ENCODE results near the gene ZNF57. TPM values are rescaled to one million over a fixed set of nuclear protein-coding genes. Genes with fewer than 3 reads are reported as not detected.

The ZNF57 gene
- total RNA-seq, 1 donor from 2014 or later = not detected

- Histone ChIP-seq H3K27ac (ENCODE audit: low read depth, low read length) (no peak overlapping the region), H3K36me3 (ENCODE audit: insufficient read depth, low read length) (no peaks in the 10 kb centered on the region), H3K9me3 (ENCODE audit: insufficient read depth, low read depth, low read length) (no peaks in the 10 kb centered on the region), H3K9ac (ENCODE audit: low read length) (no peak overlapping the region), H3K79me2 (ENCODE audit: insufficient read depth, low read length) (peaks cover 17% of the 10 kb centered on the region), H3K4me2 (ENCODE audit: low read length) (no peak overlapping the region), H3K4me3 (ENCODE audit: insufficient read depth, low read depth, low read length) (no peak overlapping the region), H2AFZ (ENCODE audit: low read depth, low read length) (no peak overlapping the region), H3K27me3 (ENCODE audit: insufficient read depth, low read length) (no peaks in the 10 kb centered on the region), H3K4me1 (ENCODE audit: insufficient read depth, low read length) (peaks cover 8% of the 10 kb centered on the region), H4K20me1 (ENCODE audit: insufficient read depth, low read length) (no peaks in the 10 kb centered on the region)
- no peak overlapping the region for H3K4me3 Mint-ChIP-seq (ENCODE audit: unreplicated experiment)
- FAIRE-seq (no peak), DNase-seq (ENCODE audit: low read depth) (no peak)
- peaks cover 3% of the 10 kb centered on the region for H3K4me1 Mint-ChIP-seq (ENCODE audit: low read depth, unreplicated experiment)
- TF ChIP-seq CTCF (IDR thresholded peaks at IDR 0.05; ENCODE audit: insufficient read depth, low read depth, low read length) = no peak
- no peak for TF ChIP-seq EZH2 (IDR thresholded peaks at IDR 0.05; ENCODE audit: insufficient read depth, low read length)
- no peak overlapping the region for H3K27ac Mint-ChIP-seq (ENCODE audit: unreplicated experiment)
- H3K9me3 Mint-ChIP-seq (ENCODE audit: unreplicated experiment) = no peaks in the 10 kb centered on the region
- no peaks in the 10 kb centered on the region for H3K36me3 Mint-ChIP-seq (ENCODE audit: low read depth, unreplicated experiment)
- H3K27me3 Mint-ChIP-seq (ENCODE audit: low read depth, unreplicated experiment) = peaks cover 10% of the 10 kb centered on the region
Observed at GRCh38 chr19:2952953-2953481, 52.3 kb downstream of the ZNF57 start.

- Mint-ChIP-seq H3K36me3 (ENCODE audit: low read depth, unreplicated experiment) (no peaks in the 10 kb centered on the region), H3K4me1 (ENCODE audit: low read depth, unreplicated experiment) (no peaks in the 10 kb centered on the region), H3K9me3 (ENCODE audit: unreplicated experiment) (no peaks in the 10 kb centered on the region), H3K4me3 (ENCODE audit: unreplicated experiment) (no peak overlapping the region), H3K27me3 (ENCODE audit: low read depth, unreplicated experiment) (peaks cover 24% of the 10 kb centered on the region), H3K27ac (ENCODE audit: unreplicated experiment) (no peak overlapping the region)
- no peak overlapping the region for H3K4me3 ChIP-seq (ENCODE audit: insufficient read depth, low read depth, low read length)
- H3K4me2 ChIP-seq (ENCODE audit: low read length) = no peak overlapping the region
- no peaks in the 10 kb centered on the region for H3K27me3 ChIP-seq (ENCODE audit: insufficient read depth, low read length)
- DNase-seq (ENCODE audit: low read depth) = no peak
- no peak overlapping the region for H3K9ac ChIP-seq (ENCODE audit: low read length)
- no peak overlapping the region for H2AFZ ChIP-seq (ENCODE audit: low read depth, low read length)
- TF ChIP-seq EZH2 (IDR thresholded peaks at IDR 0.05; ENCODE audit: insufficient read depth, low read length) (no peak), CTCF (IDR thresholded peaks at IDR 0.05; ENCODE audit: insufficient read depth, low read depth, low read length) (no peak)
- no peaks in the 10 kb centered on the region for H3K36me3 ChIP-seq (ENCODE audit: insufficient read depth, low read length)
- no peak overlapping the region for H3K27ac ChIP-seq (ENCODE audit: low read depth, low read length)
- H3K79me2 ChIP-seq (ENCODE audit: insufficient read depth, low read length) = no peaks in the 10 kb centered on the region
- no peaks in the 10 kb centered on the region for H3K9me3 ChIP-seq (ENCODE audit: insufficient read depth, low read depth, low read length)
- FAIRE-seq = no peak
- H3K4me1 ChIP-seq (ENCODE audit: insufficient read depth, low read length) = no peaks in the 10 kb centered on the region
- H4K20me1 ChIP-seq (ENCODE audit: insufficient read depth, low read length) = no peaks in the 10 kb centered on the region
Observed at GRCh38 chr19:2957160-2957559, 56.4 kb downstream of the ZNF57 start.

- H3K27me3 Mint-ChIP-seq (ENCODE audit: low read depth, unreplicated experiment) = peaks cover 25% of the 10 kb centered on the region
- Histone ChIP-seq H3K27ac (ENCODE audit: low read depth, low read length) (no peak overlapping the region), H3K79me2 (ENCODE audit: insufficient read depth, low read length) (no peaks in the 10 kb centered on the region), H3K36me3 (ENCODE audit: insufficient read depth, low read length) (no peaks in the 10 kb centered on the region), H3K9ac (ENCODE audit: low read length) (no peak overlapping the region), H3K4me1 (ENCODE audit: insufficient read depth, low read length) (no peaks in the 10 kb centered on the region), H3K27me3 (ENCODE audit: insufficient read depth, low read length) (no peaks in the 10 kb centered on the region), H3K4me2 (ENCODE audit: low read length) (no peak overlapping the region), H4K20me1 (ENCODE audit: insufficient read depth, low read length) (no peaks in the 10 kb centered on the region), H3K4me3 (ENCODE audit: insufficient read depth, low read depth, low read length) (no peak overlapping the region), H2AFZ (ENCODE audit: low read depth, low read length) (no peak overlapping the region), H3K9me3 (ENCODE audit: insufficient read depth, low read depth, low read length) (no peaks in the 10 kb centered on the region)
- H3K36me3 Mint-ChIP-seq (ENCODE audit: low read depth, unreplicated experiment) = no peaks in the 10 kb centered on the region
- no peak for TF ChIP-seq EZH2 (IDR thresholded peaks at IDR 0.05; ENCODE audit: insufficient read depth, low read length)
- TF ChIP-seq CTCF (IDR thresholded peaks at IDR 0.05; ENCODE audit: insufficient read depth, low read depth, low read length) = no peak
- H3K4me1 Mint-ChIP-seq (ENCODE audit: low read depth, unreplicated experiment) = no peaks in the 10 kb centered on the region
- FAIRE-seq (no peak), DNase-seq (ENCODE audit: low read depth) (no peak)
- no peak overlapping the region for H3K4me3 Mint-ChIP-seq (ENCODE audit: unreplicated experiment)
- no peak overlapping the region for H3K27ac Mint-ChIP-seq (ENCODE audit: unreplicated experiment)
- no peaks in the 10 kb centered on the region for H3K9me3 Mint-ChIP-seq (ENCODE audit: unreplicated experiment)
Observed at GRCh38 chr19:2960120-2960519, 59.4 kb downstream of the ZNF57 start.

Data from astrocyte (in vitro differentiated cells and primary cell).